ENCODE results near the gene TICAM2.

DNA sequence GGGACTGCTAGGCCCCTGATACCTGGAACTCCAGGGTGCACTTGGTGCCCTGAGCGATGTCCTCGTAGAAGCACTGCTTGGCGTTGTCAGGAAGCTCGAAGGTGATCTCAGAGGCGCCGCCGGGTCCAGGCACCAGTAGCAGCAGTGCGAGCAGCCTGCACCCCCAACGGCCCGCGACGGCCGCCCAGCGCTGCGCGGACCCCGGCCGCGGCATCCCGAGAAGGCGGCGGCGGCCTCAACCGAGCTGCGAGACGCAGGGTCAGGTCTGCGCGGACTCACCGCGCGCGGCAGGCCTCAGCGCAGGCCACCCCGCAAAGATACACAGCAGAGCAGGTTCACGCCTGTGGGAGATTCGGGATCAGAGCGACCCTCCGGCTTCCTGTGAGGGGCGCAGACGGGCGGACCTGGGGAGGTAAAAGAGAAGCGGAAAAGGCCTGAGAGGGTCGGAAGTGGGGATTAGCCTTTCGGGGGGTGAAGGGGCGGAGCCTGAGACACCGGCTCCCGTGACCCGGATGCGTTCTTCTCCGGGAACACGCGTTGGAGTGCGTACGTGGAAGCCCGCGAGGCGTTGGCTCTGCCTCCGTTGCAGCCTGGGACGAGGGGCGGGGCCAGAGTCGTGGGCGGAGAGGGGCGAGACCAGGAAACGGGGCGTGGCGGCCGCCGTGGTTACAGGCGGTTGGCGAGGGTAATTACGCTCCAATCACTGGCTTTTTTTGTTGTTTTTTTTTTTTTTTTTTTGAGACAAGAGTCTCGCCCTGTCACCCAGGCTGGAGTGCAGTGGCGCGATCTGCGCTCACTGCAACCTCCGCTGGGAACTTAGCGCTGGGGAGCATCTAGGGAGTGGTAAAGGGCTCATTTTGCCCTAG lies 23.5 kb upstream of the TICAM2 start, which contains the start of gene TMED7:
- TF ChIP-seq CTCF (IDR thresholded peaks at IDR 0.05; ENCODE audit: borderline replicate concordance, extremely low read depth, low read length, poor library complexity, severe bottlenecking) = no peak
- no peak for TF ChIP-seq EZH2 (IDR thresholded peaks at IDR 0.05; ENCODE audit: borderline replicate concordance, low read depth, low read length, severe bottlenecking)

All from DND-41 (cell line).